Measurements from ENCODE around the gene OR6N2. TPM values are rescaled to one million over a fixed set of nuclear protein-coding genes. Genes with fewer than 3 reads are reported as not detected.

OR6N2 gene
- total and polyA plus RNA-seq, 2 of the 13 experiments (the other 11 are each of a cell fraction or from before 2014, with no cell fraction given), result not detected

- ChIA-PET CTCF (ENCODE audit: low intra/inter-chr PET ratio, low total read pairs) (no interaction called here), POLR2A (no interaction called here)
- no TSS peak for BruUV-seq (replicated peaks)
- no peaks in the 10 kb centered on the region for H3K27me3 ChIP-seq (ENCODE audit: control insufficient read depth in 1 of 2, insufficient read depth in 2 of 2, low read length in 2 of 2)
- no peaks in the 10 kb centered on the region for H3K36me3 ChIP-seq (replicated peaks in 1 of 2; ENCODE audit: control insufficient read depth in 1 of 2, insufficient read depth in 2 of 2, low read length in 2 of 2)
- no peak for FAIRE-seq
- no peak overlapping the region for H3K27ac ChIP-seq (ENCODE audit: extremely low read length, insufficient read depth, low read length)
- ATAC-seq, result no peak
- H3K4me2 ChIP-seq (ENCODE audit: low read depth, low read length), result no peak overlapping the region
- H3K9ac ChIP-seq (ENCODE audit: insufficient read depth, low read depth, low read length), result no peak overlapping the region
- DNase-seq (ENCODE audit: low spot score), result no peak
- intact Hi-C loops (cut with micrococcal nuclease; ENCODE audit: unreplicated experiment) (no loop called here), in situ Hi-C loops (cut with HindIII; ENCODE audit: extremely low pct_ligation_motif_present, low pct_unique_long_range_greater_than_20kb) (no loop called here)
- H4K20me1 ChIP-seq (ENCODE audit: insufficient read depth, low read length), result no peaks in the 10 kb centered on the region
- 17% methylated on average over 3 of the region's 3 CpGs for WGBS (ENCODE audit: low lambda C conversion rate)
- no peaks in the 10 kb centered on the region for H3K4me1 ChIP-seq (ENCODE audit: insufficient read depth, low read length)
- H2AFZ ChIP-seq (ENCODE audit: low read length), result no peak overlapping the region
- TF ChIP-seq FOXM1 (CRISPR knock-in tag; IDR thresholded peaks at IDR 0.05) (no peak), ZNF713 (CRISPR knock-in tag; IDR thresholded peaks at IDR 0.05) (no peak), ZNF543 (CRISPR knock-in tag; IDR thresholded peaks at IDR 0.05) (no peak), ZFY (CRISPR knock-in tag; IDR thresholded peaks at IDR 0.05) (no peak), SRF (IDR thresholded peaks at IDR 0.05; ENCODE audit: low read depth, low read length) (no peak), KLF13 (CRISPR knock-in tag; IDR thresholded peaks at IDR 0.05) (no peak), MEIS1 (CRISPR knock-in tag; IDR thresholded peaks at IDR 0.05; ENCODE audit: borderline replicate concordance) (no peak), MTERF4 (CRISPR knock-in tag; IDR thresholded peaks at IDR 0.05) (no peak), ZNF552 (CRISPR knock-in tag; IDR thresholded peaks at IDR 0.05; ENCODE audit: borderline replicate concordance) (no peak), ZIK1 (CRISPR knock-in tag; IDR thresholded peaks at IDR 0.05; ENCODE audit: borderline replicate concordance, low read depth) (no peak), GLMP (CRISPR knock-in tag; IDR thresholded peaks at IDR 0.05; ENCODE audit: borderline replicate concordance) (no peak), ZNF160 (CRISPR knock-in tag; IDR thresholded peaks at IDR 0.05) (no peak)
- no peak overlapping the region for H3K4me3 ChIP-seq (replicated peaks in 1 of 3; ENCODE audit: insufficient read depth in 1 of 3, low read depth in 2 of 3, low read length in 3 of 3)
- peaks cover 16% of the 10 kb centered on the region; the same call in 1 of the 2 replicates for H3K9me3 ChIP-seq (ENCODE audit: low read length)
- no peaks in the 10 kb centered on the region for H3K79me2 ChIP-seq (ENCODE audit: insufficient read depth, low read length)
Measured at GRCh38 chr1:158809256-158809655, 28.3 kb upstream of the OR6N2 start.

Measured in HepG2 (cell line).